ENCODE results near the gene LSM5. TPM values are rescaled to one million over a fixed set of nuclear protein-coding genes. Genes with fewer than 3 reads are reported as not detected.

The LSM5 gene
- total and polyA plus RNA-seq, 9 of the 15 experiments (the other 6 are each of a cell fraction or from before 2014, with no cell fraction given), result 36.3 to 620 (median 186) TPM

- TF ChIP-seq CUX1 (CRISPR knock-in tag; IDR thresholded peaks at IDR 0.05) (no peak), KLF6 (CRISPR knock-in tag; IDR thresholded peaks at IDR 0.05; ENCODE audit: borderline replicate concordance) (no peak), ZNF274 (IDR thresholded peaks at IDR 0.05; ENCODE audit: borderline replicate concordance, low read depth, low read length) (no peak), MCM7 (IDR thresholded peaks at IDR 0.05) (no peak), POLR3G (IDR thresholded peaks at IDR 0.05; ENCODE audit: extremely low read depth, insufficient read length, insufficient replicate concordance) (no peak), NONO (IDR thresholded peaks at IDR 0.05; ENCODE audit: low read depth in 2 of 2, low read length in 1 of 2) (peak; percentile 56 to 84; a peak in 1 of 4 replicates), ZFPM2 (CRISPR knock-in tag; IDR thresholded peaks at IDR 0.05) (no peak), RAD21 (CRISPR knock-in tag; conservative IDR thresholded peaks at IDR 0.05 in 1 of 2, IDR thresholded peaks at IDR 0.05 in 1 of 2) (no peak), SNRNP70 (optimal IDR thresholded peaks at IDR 0.05; ENCODE audit: low read depth, low read length) (no peak), CREM (IDR thresholded peaks at IDR 0.05; ENCODE audit: low read depth) (peak; percentile 34), HDAC8 (tag; IDR thresholded peaks at IDR 0.05) (no peak), HEY1 (CRISPR knock-in tag; IDR thresholded peaks at IDR 0.05; ENCODE audit: borderline replicate concordance) (no peak), MTA1 (IDR thresholded peaks at IDR 0.05; ENCODE audit: borderline replicate concordance) (no peak)
- TF ChIP-seq, protein P1, sequence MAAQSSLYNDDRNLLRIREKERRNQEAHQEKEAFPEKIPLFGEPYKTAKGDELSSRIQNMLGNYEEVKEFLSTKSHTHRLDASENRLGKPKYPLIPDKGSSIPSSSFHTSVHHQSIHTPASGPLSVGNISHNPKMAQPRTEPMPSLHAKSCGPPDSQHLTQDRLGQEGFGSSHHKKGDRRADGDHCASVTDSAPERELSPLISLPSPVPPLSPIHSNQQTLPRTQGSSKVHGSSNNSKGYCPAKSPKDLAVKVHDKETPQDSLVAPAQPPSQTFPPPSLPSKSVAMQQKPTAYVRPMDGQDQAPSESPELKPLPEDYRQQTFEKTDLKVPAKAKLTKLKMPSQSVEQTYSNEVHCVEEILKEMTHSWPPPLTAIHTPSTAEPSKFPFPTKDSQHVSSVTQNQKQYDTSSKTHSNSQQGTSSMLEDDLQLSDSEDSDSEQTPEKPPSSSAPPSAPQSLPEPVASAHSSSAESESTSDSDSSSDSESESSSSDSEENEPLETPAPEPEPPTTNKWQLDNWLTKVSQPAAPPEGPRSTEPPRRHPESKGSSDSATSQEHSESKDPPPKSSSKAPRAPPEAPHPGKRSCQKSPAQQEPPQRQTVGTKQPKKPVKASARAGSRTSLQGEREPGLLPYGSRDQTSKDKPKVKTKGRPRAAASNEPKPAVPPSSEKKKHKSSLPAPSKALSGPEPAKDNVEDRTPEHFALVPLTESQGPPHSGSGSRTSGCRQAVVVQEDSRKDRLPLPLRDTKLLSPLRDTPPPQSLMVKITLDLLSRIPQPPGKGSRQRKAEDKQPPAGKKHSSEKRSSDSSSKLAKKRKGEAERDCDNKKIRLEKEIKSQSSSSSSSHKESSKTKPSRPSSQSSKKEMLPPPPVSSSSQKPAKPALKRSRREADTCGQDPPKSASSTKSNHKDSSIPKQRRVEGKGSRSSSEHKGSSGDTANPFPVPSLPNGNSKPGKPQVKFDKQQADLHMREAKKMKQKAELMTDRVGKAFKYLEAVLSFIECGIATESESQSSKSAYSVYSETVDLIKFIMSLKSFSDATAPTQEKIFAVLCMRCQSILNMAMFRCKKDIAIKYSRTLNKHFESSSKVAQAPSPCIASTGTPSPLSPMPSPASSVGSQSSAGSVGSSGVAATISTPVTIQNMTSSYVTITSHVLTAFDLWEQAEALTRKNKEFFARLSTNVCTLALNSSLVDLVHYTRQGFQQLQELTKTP (IDR thresholded peaks at IDR 0.05; ENCODE audit: low read depth in 1 of 2, partially characterized antibody in 2 of 2), result no peak
- TF ChIP-seq, protein P2, sequence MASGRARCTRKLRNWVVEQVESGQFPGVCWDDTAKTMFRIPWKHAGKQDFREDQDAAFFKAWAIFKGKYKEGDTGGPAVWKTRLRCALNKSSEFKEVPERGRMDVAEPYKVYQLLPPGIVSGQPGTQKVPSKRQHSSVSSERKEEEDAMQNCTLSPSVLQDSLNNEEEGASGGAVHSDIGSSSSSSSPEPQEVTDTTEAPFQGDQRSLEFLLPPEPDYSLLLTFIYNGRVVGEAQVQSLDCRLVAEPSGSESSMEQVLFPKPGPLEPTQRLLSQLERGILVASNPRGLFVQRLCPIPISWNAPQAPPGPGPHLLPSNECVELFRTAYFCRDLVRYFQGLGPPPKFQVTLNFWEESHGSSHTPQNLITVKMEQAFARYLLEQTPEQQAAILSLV (tag; IDR thresholded peaks at IDR 0.05), result no peak
- TF ChIP-seq, protein P3, sequence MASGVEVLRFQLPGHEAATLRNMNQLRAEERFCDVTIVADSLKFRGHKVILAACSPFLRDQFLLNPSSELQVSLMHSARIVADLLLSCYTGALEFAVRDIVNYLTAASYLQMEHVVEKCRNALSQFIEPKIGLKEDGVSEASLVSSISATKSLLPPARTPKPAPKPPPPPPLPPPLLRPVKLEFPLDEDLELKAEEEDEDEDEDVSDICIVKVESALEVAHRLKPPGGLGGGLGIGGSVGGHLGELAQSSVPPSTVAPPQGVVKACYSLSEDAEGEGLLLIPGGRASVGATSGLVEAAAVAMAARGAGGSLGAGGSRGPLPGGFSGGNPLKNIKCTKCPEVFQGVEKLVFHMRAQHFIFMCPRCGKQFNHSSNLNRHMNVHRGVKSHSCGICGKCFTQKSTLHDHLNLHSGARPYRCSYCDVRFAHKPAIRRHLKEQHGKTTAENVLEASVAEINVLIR (CRISPR knock-in tag; IDR thresholded peaks at IDR 0.05), result no peak
Observed at GRCh38 chr7:32495298-32496051, 5.3 kb upstream of the LSM5 start, which contains the start of gene AVL9 (continued).

All from K562 (cell line).